ENCODE results near the gene AJUBA. TPM values are rescaled to one million over a fixed set of nuclear protein-coding genes. Genes with fewer than 3 reads are reported as not detected.

The AJUBA gene
- polyA plus RNA-seq (2011; rRNA removed) = 77.0 and 82.9 TPM in 2 replicates
- polyA minus RNA-seq (2011; rRNA and poly(A)+ RNA removed) = 121 and 131 TPM in 2 replicates

- H3K4me3 ChIP-seq (ENCODE audit: low read depth, low read length) = peak within 1 kb of the TSS; percentile 92
- no peaks in the 10 kb centered on the region for H3K27me3 ChIP-seq (ENCODE audit: control insufficient read depth, insufficient read depth, low read length)
- peak; percentile 85 for DNase-seq (ENCODE audit: low read depth, low spot score)
- peaks cover 6% of the 10 kb centered on the region; the same call in 1 of the 2 replicates for H3K9me3 ChIP-seq (ENCODE audit: control insufficient read depth, insufficient read depth, low read length)
- POLR2A ChIA-PET = interaction anchor here (0.6 to 2.5 kb wide), 13 partner anchors 9 to 426 kb away, joined by 3 to 10 read pairs (median 6); partner anchors contain the start of genes ACIN1, C14orf119, PABPN1 and PRMT5
- TF ChIP-seq, protein P1, sequence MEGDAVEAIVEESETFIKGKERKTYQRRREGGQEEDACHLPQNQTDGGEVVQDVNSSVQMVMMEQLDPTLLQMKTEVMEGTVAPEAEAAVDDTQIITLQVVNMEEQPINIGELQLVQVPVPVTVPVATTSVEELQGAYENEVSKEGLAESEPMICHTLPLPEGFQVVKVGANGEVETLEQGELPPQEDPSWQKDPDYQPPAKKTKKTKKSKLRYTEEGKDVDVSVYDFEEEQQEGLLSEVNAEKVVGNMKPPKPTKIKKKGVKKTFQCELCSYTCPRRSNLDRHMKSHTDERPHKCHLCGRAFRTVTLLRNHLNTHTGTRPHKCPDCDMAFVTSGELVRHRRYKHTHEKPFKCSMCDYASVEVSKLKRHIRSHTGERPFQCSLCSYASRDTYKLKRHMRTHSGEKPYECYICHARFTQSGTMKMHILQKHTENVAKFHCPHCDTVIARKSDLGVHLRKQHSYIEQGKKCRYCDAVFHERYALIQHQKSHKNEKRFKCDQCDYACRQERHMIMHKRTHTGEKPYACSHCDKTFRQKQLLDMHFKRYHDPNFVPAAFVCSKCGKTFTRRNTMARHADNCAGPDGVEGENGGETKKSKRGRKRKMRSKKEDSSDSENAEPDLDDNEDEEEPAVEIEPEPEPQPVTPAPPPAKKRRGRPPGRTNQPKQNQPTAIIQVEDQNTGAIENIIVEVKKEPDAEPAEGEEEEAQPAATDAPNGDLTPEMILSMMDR (IDR thresholded peaks at IDR 0.05; ENCODE audit: low read depth, low read length) = peak; percentile 17
- CTCF ChIA-PET = interaction anchor here (0.5 to 8.7 kb wide), 16 partner anchors 8 to 426 kb away, joined by 3 to 181 read pairs (median 5); partner anchors contain the start of genes CDH24 and PRMT5
- H3K27ac ChIP-seq (ENCODE audit: low read depth, low read length) = peak within 1 kb of the TSS; percentile 77
Observed at GRCh38 chr14:22982477-22983245, at the start of gene AJUBA. Gene AJUBA (minus strand): TSS chr14:22982551. CDS start chr14:22982266, 285 bp downstream.

DNA sequence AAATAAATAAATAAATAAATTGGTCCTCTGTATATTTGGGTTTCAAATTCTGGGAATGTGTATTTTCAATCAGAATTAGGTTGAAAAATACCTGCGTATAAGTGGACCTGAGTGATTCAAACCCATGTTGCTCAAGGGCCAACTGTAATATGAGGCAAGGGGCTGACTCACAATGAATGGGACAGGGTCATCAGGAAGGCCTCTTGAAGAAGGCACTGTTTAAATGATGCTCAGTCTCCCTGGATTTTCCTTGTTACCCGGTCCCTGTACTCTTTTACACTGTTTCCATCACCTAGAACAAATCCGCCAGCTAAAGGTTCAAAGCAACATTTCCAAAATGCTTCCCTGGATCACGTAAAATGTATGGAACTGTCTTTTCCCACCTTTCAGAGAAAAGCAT is 48.6 kb upstream of the AJUBA start:
- ChIA-PET POLR2A (no interaction called here), CTCF (interaction anchor here (0.6 to 2.4 kb wide), 7 partner anchors 26 to 474 kb away, joined by 3 to 15 read pairs (median 4); no protein-coding TSS in a partner anchor)
- DNase-seq (ENCODE audit: low read depth, low spot score) = no peak
- Histone ChIP-seq H3K9me3 (ENCODE audit: control insufficient read depth, insufficient read depth, low read length) (no peaks in the 10 kb centered on the region; the same call in 1 of the 2 replicates), H3K27me3 (ENCODE audit: control insufficient read depth, insufficient read depth, low read length) (no peaks in the 10 kb centered on the region), H3K4me3 (ENCODE audit: low read depth, low read length) (no peak overlapping the region), H3K27ac (ENCODE audit: low read depth, low read length) (no peak overlapping the region)
- TF ChIP-seq, protein P1 (IDR thresholded peaks at IDR 0.05; ENCODE audit: low read depth, low read length) = no peak

- no peak overlapping the region for H3K4me3 ChIP-seq (ENCODE audit: low read depth, low read length)
- CTCF ChIA-PET = interaction anchor here (1.4 to 2.8 kb wide), 3 partner anchors 40 to 99 kb away, joined by 3 to 12 read pairs (median 5); partner anchors contain the start of gene PRMT5
- TF ChIP-seq, protein P1 (IDR thresholded peaks at IDR 0.05; ENCODE audit: low read depth, low read length) = no peak
- no peaks in the 10 kb centered on the region for H3K27me3 ChIP-seq (ENCODE audit: control insufficient read depth, insufficient read depth, low read length)
- no peak overlapping the region for H3K27ac ChIP-seq (ENCODE audit: low read depth, low read length)
- DNase-seq (ENCODE audit: low read depth, low spot score) = no peak
- no peaks in the 10 kb centered on the region for H3K9me3 ChIP-seq (ENCODE audit: control insufficient read depth, insufficient read depth, low read length)
- POLR2A ChIA-PET = no interaction called here
Observed at GRCh38 chr14:23028799-23029198, 46.4 kb upstream of the AJUBA start.

- Histone ChIP-seq H3K4me3 (ENCODE audit: low read depth, low read length) (no peak overlapping the region), H3K27ac (ENCODE audit: low read depth, low read length) (no peak overlapping the region), H3K27me3 (ENCODE audit: control insufficient read depth, insufficient read depth, low read length) (no peaks in the 10 kb centered on the region), H3K9me3 (ENCODE audit: control insufficient read depth, insufficient read depth, low read length) (no peaks in the 10 kb centered on the region)
- ChIA-PET POLR2A (interaction anchor here (1.4 kb wide), 1 partner anchor 10 kb away, joined by 4 read pairs; the partner anchor contains the start of gene PSMB5), CTCF (interaction anchor here (1.1 to 1.6 kb wide), 3 partner anchors 31 to 69 kb away, joined by 3 to 5 read pairs (median 4); partner anchors contain the start of gene ACIN1)
- DNase-seq (ENCODE audit: low read depth, low spot score) = no peak
- TF ChIP-seq, protein P1 (IDR thresholded peaks at IDR 0.05; ENCODE audit: low read depth, low read length) = no peak
Observed at GRCh38 chr14:23025151-23025814, 42.9 kb upstream of the AJUBA start.

Data from AG04450 (cell line).